GM10847 (cell line): ENCODE measurements around the gene TUBB.
A peak's percentile ranks its signal among the peaks of the same experiment; 100 is the strongest.

Experiments used
- POLR2A ChIP-seq: IDR thresholded peaks from 2 replicates; pipeline ENCODE4 v1.6.1; 2011; ENCODE audit not compliant: insufficient read length; ENCODE audit errors: extremely low read depth

Gene TUBB

GRCh38 chr6:30719791-30720737, at the start of gene TUBB:
TUBB (plus strand) TSS chr6:30720352; CDS start chr6:30720507, 155 bp downstream.
- TF ChIP-seq POLR2A: peak; percentile 94

- no peak for TF ChIP-seq POLR2A
Observed at GRCh38 chr6:30670760-30671527, 49.2 kb upstream of the TUBB start.

DNA sequence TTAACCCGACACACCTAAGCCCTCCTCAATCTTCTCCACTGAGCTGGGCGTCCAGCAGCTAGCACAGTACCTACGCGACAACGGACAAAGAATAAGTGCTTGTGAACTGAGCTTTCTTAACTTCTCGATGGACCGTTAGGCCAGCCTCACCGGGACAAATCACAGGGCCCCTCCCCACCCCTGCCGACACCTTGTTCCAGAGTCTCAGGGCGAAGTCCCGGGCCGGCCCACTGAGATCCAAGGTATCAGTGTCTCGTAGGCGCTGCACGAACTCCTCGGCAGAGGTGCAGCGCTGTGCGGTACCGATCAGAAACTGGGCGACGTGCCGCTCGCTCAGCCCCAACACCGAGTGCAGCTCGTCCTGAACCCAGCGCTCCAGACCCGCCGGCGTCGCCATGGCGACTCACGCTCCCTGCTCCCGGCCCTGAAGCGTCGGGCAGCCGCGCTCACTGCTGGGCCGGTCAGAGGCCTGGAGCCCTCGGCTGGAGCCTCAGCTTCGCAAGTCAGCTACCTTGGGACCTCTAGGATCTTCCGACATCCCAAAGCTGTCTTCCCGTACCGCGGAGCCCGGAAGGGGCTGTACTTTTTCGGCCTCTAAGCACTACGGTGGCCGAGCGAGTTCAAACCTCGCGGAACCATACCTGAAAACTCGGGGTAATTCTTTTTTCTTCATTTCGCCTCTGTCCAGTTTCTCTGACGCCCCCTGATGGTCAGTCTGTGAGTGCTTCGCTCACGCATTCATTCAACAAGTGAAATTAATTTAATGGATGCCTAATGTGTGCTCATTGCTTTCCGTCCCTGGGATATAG, 47.5 kb upstream of the TUBB start, which contains the start of gene DHX16:
Gene DHX16 (minus strand): TSS at position 562 of the 809 bp plus-strand sequence. CDS start 165 bp downstream, at position 397.
- TF ChIP-seq POLR2A: peak; percentile 59

DNA sequence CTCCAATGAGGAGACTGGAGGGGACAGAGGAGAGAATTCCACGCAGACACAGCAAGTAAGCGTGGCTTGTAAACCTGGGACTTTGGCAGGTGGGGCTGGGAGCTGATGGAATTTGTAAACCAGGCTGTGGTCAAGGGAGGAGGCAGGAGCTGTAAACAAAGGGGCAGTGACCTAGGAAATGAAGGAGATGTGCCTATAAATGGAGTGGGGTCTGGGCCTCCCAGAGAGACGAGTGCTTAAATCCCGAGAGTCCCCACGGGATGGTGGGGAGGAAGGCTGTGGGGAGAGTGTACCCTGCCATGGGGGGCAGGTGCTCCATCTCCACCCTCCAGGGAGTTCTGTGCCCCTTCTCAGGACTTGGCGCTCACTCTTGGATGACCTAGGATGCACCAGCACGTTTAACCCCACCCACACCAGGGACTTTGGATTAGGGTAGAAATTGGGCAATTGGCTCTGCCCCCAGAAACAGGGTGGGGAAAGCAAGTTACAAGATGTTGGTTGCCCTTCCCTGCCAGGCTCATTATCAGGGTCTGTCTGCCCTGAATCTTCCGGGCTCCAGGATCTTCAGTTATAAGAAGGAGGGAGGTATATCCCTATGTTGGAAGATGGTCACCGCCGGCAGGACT, 43.4 kb upstream of the TUBB start:
- TF ChIP-seq POLR2A: no peak

- no peak for TF ChIP-seq POLR2A
Observed at GRCh38 chr6:30678964-30679726, 41.0 kb upstream of the TUBB start.

- no peak for TF ChIP-seq POLR2A
Observed at GRCh38 chr6:30679765-30680535, 40.2 kb upstream of the TUBB start.

DNA sequence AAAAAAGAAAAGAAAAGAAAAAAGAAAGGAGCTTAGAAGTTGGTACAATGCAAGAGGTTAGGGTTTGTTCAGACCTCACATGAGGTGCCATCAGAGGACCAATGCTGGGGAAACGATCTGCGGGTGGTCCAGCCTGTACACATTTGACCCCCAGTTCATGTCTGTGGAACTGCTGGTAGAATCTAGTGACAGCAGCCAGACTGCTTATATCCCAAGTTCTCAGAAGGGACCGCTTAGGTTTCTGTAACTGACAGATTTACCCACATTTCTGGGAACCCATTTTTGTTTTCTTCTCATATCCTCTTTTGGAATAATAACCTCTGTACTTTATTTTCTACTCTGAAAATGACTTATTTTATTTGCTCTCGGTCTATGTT, 38.4 kb upstream of the TUBB start:
- no peak for TF ChIP-seq POLR2A

DNA sequence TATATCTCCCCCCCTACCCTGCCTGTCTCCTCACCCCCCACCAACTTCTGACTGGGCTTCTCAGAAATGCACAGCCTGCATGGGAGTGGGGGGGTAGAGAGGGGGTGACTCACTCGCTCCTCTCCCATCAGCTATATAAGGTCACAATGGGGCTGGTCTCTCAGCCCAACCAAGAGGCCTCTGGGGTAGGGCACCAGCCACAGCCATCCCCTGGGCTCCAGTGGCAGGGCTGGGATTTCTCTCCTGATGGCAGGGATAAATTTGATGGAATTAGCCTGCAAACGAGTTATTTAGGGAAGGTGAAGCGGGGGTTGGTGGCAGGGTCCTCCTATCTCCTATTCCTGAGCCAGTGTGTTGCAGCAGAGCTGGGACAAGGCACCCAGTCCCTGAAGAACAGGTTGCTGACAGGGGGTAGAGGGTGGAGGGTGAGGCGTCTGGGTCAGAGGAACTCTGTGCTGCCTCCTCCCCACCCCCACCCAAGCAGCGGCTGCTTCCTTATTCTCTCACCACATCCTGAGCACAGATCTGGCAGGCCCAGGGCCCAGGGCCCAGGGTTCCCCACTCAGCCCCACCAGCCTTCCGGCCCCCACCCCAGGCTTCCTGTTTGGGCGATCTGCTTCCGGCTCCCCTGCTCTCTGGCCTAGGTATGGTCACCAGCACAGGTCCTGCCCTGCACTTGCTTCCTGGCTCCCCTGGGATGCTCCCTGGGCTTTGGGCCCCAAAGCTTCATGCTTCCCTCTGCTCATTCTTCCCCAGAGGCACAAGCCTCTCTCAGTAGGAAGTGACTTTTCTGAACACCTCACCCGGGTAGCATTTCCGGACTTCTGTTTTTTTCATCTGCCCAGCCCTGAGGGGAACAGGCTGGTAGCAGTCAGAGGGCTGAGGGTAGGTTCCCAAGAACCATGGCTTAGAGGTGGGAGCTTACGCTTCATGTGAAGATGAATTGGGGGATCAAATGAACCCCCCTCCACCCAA, 37.7 kb upstream of the TUBB start:
- peak; percentile 53 for TF ChIP-seq POLR2A

GRCh38 chr6:30683183-30683979, 36.8 kb upstream of the TUBB start:
- no peak for TF ChIP-seq POLR2A

- no peak for TF ChIP-seq POLR2A
Observed at GRCh38 chr6:30683980-30684338, 36.2 kb upstream of the TUBB start.

- peak; percentile 21 for TF ChIP-seq POLR2A
Observed at GRCh38 chr6:30684386-30685156, 35.6 kb upstream of the TUBB start.
